ENCODE measurements around the gene NAMPT. TPM values are rescaled to one million over a fixed set of nuclear protein-coding genes. Genes with fewer than 3 reads are reported as not detected.

Gene NAMPT
- polyA plus RNA-seq, 2 of the 4 experiments (the other 2 are of a cell fraction), result 213 to 274 TPM

GRCh38 chr7:106205621-106206222, 79.1 kb downstream of the NAMPT start:
- DNase-seq (ENCODE audit: low read depth in 1 of 2, low spot score in 1 of 2) (no peak), ATAC-seq (no peak), FAIRE-seq (no peak)
- ChIA-PET CTCF (interaction anchor here (1.0 to 1.4 kb wide), 3 partner anchors 17 to 256 kb away, joined by 3 read pairs; no protein-coding TSS in a partner anchor), POLR2A (no interaction called here)
- Histone ChIP-seq H3K4me3 (no peak overlapping the region), H3K27ac (no peak overlapping the region), H3K9me3 (no peaks in the 10 kb centered on the region), H3K4me1 (no peaks in the 10 kb centered on the region), H3K4me2 (no peak overlapping the region)
- TF ChIP-seq USF2 (IDR thresholded peaks at IDR 0.05), result no peak
- no peak for TF ChIP-seq ZFP36 (IDR thresholded peaks at IDR 0.05; ENCODE audit: borderline replicate concordance, partially characterized antibody)
- TF ChIP-seq RFX5 (IDR thresholded peaks at IDR 0.05), result no peak
- no peak for TF ChIP-seq EP300 (IDR thresholded peaks at IDR 0.05)
- no peak for TF ChIP-seq FOSB (CRISPR knock-in tag; IDR thresholded peaks at IDR 0.05)
- TF ChIP-seq KDM5A (IDR thresholded peaks at IDR 0.05), result no peak
- no peak for TF ChIP-seq NR3C1 (IDR thresholded peaks at IDR 0.05)
- TF ChIP-seq RCOR1 (IDR thresholded peaks at IDR 0.05; ENCODE audit: low read depth, low read length), result no peak
- TF ChIP-seq NFE2L2 (conservative IDR thresholded peaks at IDR 0.05; ENCODE audit: low read length), result no peak
- no peak for TF ChIP-seq REST (IDR thresholded peaks at IDR 0.05)
- TF ChIP-seq CBX2 (IDR thresholded peaks at IDR 0.05; ENCODE audit: borderline replicate concordance, low read depth), result no peak
- no peak for TF ChIP-seq CTCF (IDR thresholded peaks at IDR 0.05)
- TF ChIP-seq RARB (CRISPR knock-in tag; IDR thresholded peaks at IDR 0.05), result no peak
- TF ChIP-seq ZNF302 (CRISPR knock-in tag; IDR thresholded peaks at IDR 0.05), result no peak
- TF ChIP-seq HEYL (CRISPR knock-in tag; IDR thresholded peaks at IDR 0.05), result no peak
- WGBS (ENCODE audit: missing lambda C conversion rate), result 57% methylated on average over 3 of the region's 3 CpGs

- no peak for FAIRE-seq
- TF ChIP-seq POLR2AphosphoS2 (conservative IDR thresholded peaks at IDR 0.05; ENCODE audit: low read length), result no peak
- no peak for TF ChIP-seq MAZ (IDR thresholded peaks at IDR 0.05; ENCODE audit: borderline replicate concordance, low read depth, low read length)
- TF ChIP-seq CHD2 (IDR thresholded peaks at IDR 0.05; ENCODE audit: low read length, partially characterized antibody), result no peak
- no peak for TF ChIP-seq HDAC2 (IDR thresholded peaks at IDR 0.05)
- TF ChIP-seq ZC3H11A (IDR thresholded peaks at IDR 0.05), result no peak
- TF ChIP-seq FOXS1 (CRISPR knock-in tag; IDR thresholded peaks at IDR 0.05), result no peak
- TF ChIP-seq CHD4 (IDR thresholded peaks at IDR 0.05; ENCODE audit: borderline replicate concordance), result no peak
- TF ChIP-seq ZSCAN20 (CRISPR knock-in tag; IDR thresholded peaks at IDR 0.05), result no peak
- no peak for TF ChIP-seq REST (IDR thresholded peaks at IDR 0.05)
- TF ChIP-seq RAD21 (conservative IDR thresholded peaks at IDR 0.05 in 1 of 2, IDR thresholded peaks at IDR 0.05 in 1 of 2), result no peak
- no peak for TF ChIP-seq KDM5A (IDR thresholded peaks at IDR 0.05)
- TF ChIP-seq EP300 (IDR thresholded peaks at IDR 0.05), result no peak
- TF ChIP-seq JUN (IDR thresholded peaks at IDR 0.05), result no peak
- TF ChIP-seq NPAS2 (CRISPR knock-in tag; IDR thresholded peaks at IDR 0.05; ENCODE audit: borderline replicate concordance), result no peak
- no peak for TF ChIP-seq HOXB13 (CRISPR knock-in tag; IDR thresholded peaks at IDR 0.05; ENCODE audit: low read depth)
- TF ChIP-seq BHLHE40 (IDR thresholded peaks at IDR 0.05; ENCODE audit: low read depth, low read length), result no peak
These were observed 81.3 kb downstream of the NAMPT start for GRCh38 chr7:106203473-106203872.

More at GRCh38 chr7:106203473-106203872, 81.3 kb downstream of the NAMPT start:
- Histone ChIP-seq H3K4me3 (no peak overlapping the region), H3K9me3 (no peaks in the 10 kb centered on the region), H3K27ac (no peak overlapping the region), H3K4me1 (no peaks in the 10 kb centered on the region), H3K4me2 (no peak overlapping the region)
- CTCF ChIA-PET, result interaction anchor here (3.3 kb wide), 1 partner anchor 27 kb away, joined by 18 read pairs; no protein-coding TSS in a partner anchor
- DNase-seq (ENCODE audit: low read depth in 1 of 2, low spot score in 1 of 2) (no peak), ATAC-seq (no peak)
- 12% methylated on average over 1 of the region's 1 CpG for WGBS (ENCODE audit: missing lambda C conversion rate)
- POLR2A ChIA-PET, result no interaction called here

All from A549 (cell line).